Neuronal stem cell (in vitro differentiated cells): ENCODE data around the gene LSAMP.

Experiments used
- DNase-seq: peaks from one replicate; pipeline ENCODE4 v3.0.0-alpha.2; 2013; ENCODE audit warnings: low spot score
- H2AFZ ChIP-seq: one replicate; pipeline ENCODE4 v1.6.1; 2013; ENCODE audit warnings: mild to moderate bottlenecking, low read length, inconsistent platforms
- H2AK5ac ChIP-seq: 2 replicates; pipeline ENCODE4 v1.6.1; 2013; ENCODE audit warnings: low read depth, mild to moderate bottlenecking, inconsistent platforms, low read length, moderate library complexity, mixed read lengths
- H2BK120ac ChIP-seq: 2 replicates; pipeline ENCODE4 v1.6.1; 2013; ENCODE audit warnings: low read depth, mild to moderate bottlenecking, inconsistent platforms, low read length, moderate library complexity, mixed read lengths
- H2BK12ac ChIP-seq: one replicate; pipeline ENCODE4 v1.6.1; 2013; ENCODE audit warnings: low read length, inconsistent platforms
- H2BK15ac ChIP-seq: 2 replicates; pipeline ENCODE4 v1.6.1; 2013; ENCODE audit warnings: mild to moderate bottlenecking, low read length, inconsistent platforms, mixed read lengths
- H2BK5ac ChIP-seq: one replicate; pipeline ENCODE4 v1.6.1; 2013; ENCODE audit warnings: inconsistent platforms, mild to moderate bottlenecking, low read length, moderate library complexity
- H3K14ac ChIP-seq: one replicate; pipeline ENCODE4 v1.6.1; 2013; ENCODE audit warnings: low read length, inconsistent platforms
- H3K18ac ChIP-seq: 2 replicates; pipeline ENCODE4 v1.6.1; 2013; ENCODE audit warnings: low read length, inconsistent platforms
- H3K23ac ChIP-seq: 2 replicates; pipeline ENCODE4 v1.6.1; 2013; ENCODE audit warnings: low read depth, mild to moderate bottlenecking, mixed read lengths, low read length, inconsistent platforms; ENCODE audit not compliant: poor library complexity
- H3K27ac ChIP-seq: replicated peaks from 3 replicates; pipeline ENCODE4 v1.5.1; 2013; ENCODE audit warnings: low read length, inconsistent platforms
- H3K27me3 ChIP-seq, 3 experiments: 2 replicates each; pipeline ENCODE4 v1.6.1; 2013; ENCODE audit warnings: low read length in 3 of 3, mild to moderate bottlenecking in 2 of 3, inconsistent platforms in 1 of 3, low read depth in 1 of 3, mixed read lengths in 1 of 3, moderate library complexity in 1 of 3; ENCODE audit not compliant: control insufficient read depth in 3 of 3, insufficient read depth in 3 of 3
- H3K36me3 ChIP-seq, 2 donors: replicated peaks in 1 of 2; 2 replicates each; pipeline ENCODE4 v1.6.1; 2013; ENCODE audit warnings: low read length in 2 of 2; ENCODE audit not compliant: control insufficient read depth in 2 of 2, insufficient read depth in 2 of 2
- H3K4ac ChIP-seq: 2 replicates; pipeline ENCODE4 v1.6.1; 2013; ENCODE audit warnings: inconsistent platforms, mild to moderate bottlenecking, low read length, moderate library complexity
- H3K4me1 ChIP-seq, 2 donors: 1 replicate in 1 of 2; 2 replicates in 1 of 2; pipeline ENCODE4 v1.6.1; 2013; ENCODE audit warnings: low read length in 2 of 2, low read depth in 1 of 2; ENCODE audit not compliant: control insufficient read depth in 2 of 2, insufficient read depth in 1 of 2
- H3K4me2 ChIP-seq: one replicate; pipeline ENCODE4 v1.6.1; 2013; ENCODE audit warnings: mild to moderate bottlenecking, low read length, inconsistent platforms; ENCODE audit not compliant: insufficient read depth, poor library complexity, severe bottlenecking
- H3K4me3 ChIP-seq, 2 donors: 2 replicates each; pipeline ENCODE4 v1.5.1; 2013; ENCODE audit warnings: low read length in 2 of 2, mild to moderate bottlenecking in 2 of 2, inconsistent platforms in 1 of 2, moderate library complexity in 1 of 2
- H3K79me1 ChIP-seq: one replicate; pipeline ENCODE4 v1.6.1; 2013; ENCODE audit warnings: low read depth, mild to moderate bottlenecking, inconsistent platforms, low read length, moderate library complexity
- H3K9ac ChIP-seq: one replicate; pipeline ENCODE4 v1.6.1; 2013; ENCODE audit warnings: mild to moderate bottlenecking, low read depth, low read length, inconsistent platforms; ENCODE audit not compliant: poor library complexity
- H3K9me3 ChIP-seq, 2 donors: replicated peaks in 1 of 2; 2 replicates each; pipeline versions ENCODE3 to v1.6.1; 2013; ENCODE audit warnings: low read length in 2 of 2, mild to moderate bottlenecking in 2 of 2, inconsistent platforms in 1 of 2, low read depth in 1 of 2, mixed read lengths in 1 of 2, moderate library complexity in 1 of 2; ENCODE audit not compliant: control insufficient read depth in 2 of 2, insufficient read depth in 1 of 2
- H4K8ac ChIP-seq: one replicate; pipeline ENCODE4 v1.6.1; 2013; ENCODE audit warnings: low read depth, mild to moderate bottlenecking, inconsistent platforms, low read length, moderate library complexity
- H4K91ac ChIP-seq: one replicate; pipeline ENCODE4 v1.6.1; 2013; ENCODE audit warnings: low read length, low read depth, mild to moderate bottlenecking, inconsistent platforms; ENCODE audit not compliant: poor library complexity
- WGBS, 2 donors: extraction: QIAGEN DNeasy Blood & Tissue Kit; methylation state at CpG; one replicate each; pipeline ENCODE4 v1.1.7; 2013; ENCODE audit warnings: missing lambda C conversion rate in 2 of 2, mixed read lengths in 1 of 2; ENCODE audit not compliant: insufficient read length in 2 of 2, insufficient replicate concordance in 1 of 2; ENCODE audit errors: extremely low coverage in 2 of 2; 5-methylcytosine and 5-hydroxymethylcytosine counted together

LSAMP gene

DNA sequence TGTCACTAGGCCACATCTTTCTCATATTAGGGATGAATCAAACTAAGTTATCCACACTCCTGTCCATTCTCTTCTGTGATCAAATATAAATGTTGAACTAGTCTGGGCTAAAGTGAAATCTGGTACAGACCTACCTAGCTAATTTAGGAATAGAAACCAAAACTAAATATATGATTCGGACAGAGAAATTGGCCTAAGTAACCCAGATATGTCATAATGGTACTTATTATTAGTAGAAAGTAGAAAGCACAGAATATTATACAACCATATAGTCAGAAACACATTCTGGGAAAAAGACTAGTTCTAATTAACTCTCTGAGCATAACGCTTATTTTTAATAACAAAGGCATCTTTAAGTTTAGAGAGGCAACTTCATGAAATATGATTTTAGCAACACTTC, 389.0 kb downstream of the LSAMP start:
- no CpG with 5 or more reads among the region's 2 CpGs for WGBS, 2 donors
- Histone ChIP-seq H2AFZ (no peak overlapping the region), H3K23ac (no peak overlapping the region), H3K4me3 (no peak overlapping the region), H3K9ac (no peak overlapping the region), H3K4ac (no peak overlapping the region), H3K27ac (no peak overlapping the region), H3K79me1 (no peaks in the 10 kb centered on the region), H3K4me2 (no peak overlapping the region), H3K4me1 (peaks cover 2 to 5% of the 10 kb centered on the region in 2 donors), H3K27me3 (no peaks in the 10 kb centered on the region), H2BK120ac (no peak overlapping the region), H2BK15ac (no peak overlapping the region), H2BK12ac (no peak overlapping the region), H4K8ac (no peak overlapping the region), H2AK5ac (no peak overlapping the region), H4K91ac (no peak overlapping the region), H3K14ac (no peak overlapping the region), H3K36me3 (no peaks in the 10 kb centered on the region), H3K9me3 (no peaks in the 10 kb centered on the region), H3K18ac (no peak overlapping the region), H2BK5ac (no peak overlapping the region)
- no peak for DNase-seq

DNA sequence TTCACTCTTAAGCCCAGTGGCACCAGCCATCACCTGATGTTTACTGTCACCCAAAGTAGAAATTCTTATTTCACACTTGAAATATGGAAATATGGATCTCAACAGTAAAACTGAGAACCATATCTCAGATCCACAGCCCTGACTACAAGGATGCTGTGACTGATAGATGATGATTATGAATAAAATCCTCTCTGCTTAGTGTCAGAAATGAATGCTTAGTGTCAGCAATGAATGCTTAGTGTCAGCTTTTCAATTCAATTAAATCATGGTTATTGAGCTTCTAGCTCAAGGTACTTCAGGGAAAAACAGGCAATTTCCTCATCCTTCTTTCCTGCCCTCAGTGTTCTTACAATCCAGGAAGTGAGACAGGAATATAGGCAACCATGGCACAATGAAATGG, 392.3 kb downstream of the LSAMP start:
- H2BK15ac ChIP-seq = no peak overlapping the region
- H2BK12ac ChIP-seq = no peak overlapping the region
- no peak overlapping the region for H3K4me3 ChIP-seq
- H2BK120ac ChIP-seq = no peak overlapping the region
- H4K91ac ChIP-seq = no peak overlapping the region
- H2AFZ ChIP-seq = no peak overlapping the region
- no peaks in the 10 kb centered on the region for H3K36me3 ChIP-seq
- H3K4me2 ChIP-seq = no peak overlapping the region
- no peaks in the 10 kb centered on the region for H3K27me3 ChIP-seq
- no peak overlapping the region for H4K8ac ChIP-seq
- H3K14ac ChIP-seq = no peak overlapping the region
- no peak overlapping the region for H3K4ac ChIP-seq
- H3K23ac ChIP-seq = no peak overlapping the region
- no peaks in the 10 kb centered on the region for H3K79me1 ChIP-seq
- no peak overlapping the region for H2AK5ac ChIP-seq
- H3K4me1 ChIP-seq = peaks cover 2% of the 10 kb centered on the region in 2 donors
- no peak for DNase-seq
- no peak overlapping the region for H3K18ac ChIP-seq
- H3K9me3 ChIP-seq = no peaks in the 10 kb centered on the region
- no peak overlapping the region for H3K9ac ChIP-seq
- no peak overlapping the region for H2BK5ac ChIP-seq
- H3K27ac ChIP-seq = no peak overlapping the region

- no peak overlapping the region for H2BK15ac ChIP-seq
- H3K4ac ChIP-seq = no peak overlapping the region
- H3K27ac ChIP-seq = no peak overlapping the region
- no peak overlapping the region for H3K4me2 ChIP-seq
- H4K91ac ChIP-seq = no peak overlapping the region
- no peaks in the 10 kb centered on the region for H3K9me3 ChIP-seq
- no peak overlapping the region for H3K23ac ChIP-seq
- no peaks in the 10 kb centered on the region for H3K36me3 ChIP-seq
- H2BK12ac ChIP-seq = no peak overlapping the region
- no peak overlapping the region for H4K8ac ChIP-seq
- no peaks in the 10 kb centered on the region for H3K79me1 ChIP-seq
- H3K18ac ChIP-seq = no peak overlapping the region
- no peak overlapping the region for H2AFZ ChIP-seq
- H2AK5ac ChIP-seq = no peak overlapping the region
- no peak for DNase-seq
- H2BK120ac ChIP-seq = no peak overlapping the region
- H3K14ac ChIP-seq = no peak overlapping the region
- H2BK5ac ChIP-seq = no peak overlapping the region
- H3K27me3 ChIP-seq = no peaks in the 10 kb centered on the region
- peaks cover 2% of the 10 kb centered on the region in 2 donors for H3K4me1 ChIP-seq
- H3K4me3 ChIP-seq = no peak overlapping the region
- no CpG with 5 or more reads among the region's 3 CpGs for WGBS, 2 donors
- H3K9ac ChIP-seq = no peak overlapping the region
Measured at GRCh38 chr3:116052602-116053001, 392.7 kb downstream of the LSAMP start.

DNA sequence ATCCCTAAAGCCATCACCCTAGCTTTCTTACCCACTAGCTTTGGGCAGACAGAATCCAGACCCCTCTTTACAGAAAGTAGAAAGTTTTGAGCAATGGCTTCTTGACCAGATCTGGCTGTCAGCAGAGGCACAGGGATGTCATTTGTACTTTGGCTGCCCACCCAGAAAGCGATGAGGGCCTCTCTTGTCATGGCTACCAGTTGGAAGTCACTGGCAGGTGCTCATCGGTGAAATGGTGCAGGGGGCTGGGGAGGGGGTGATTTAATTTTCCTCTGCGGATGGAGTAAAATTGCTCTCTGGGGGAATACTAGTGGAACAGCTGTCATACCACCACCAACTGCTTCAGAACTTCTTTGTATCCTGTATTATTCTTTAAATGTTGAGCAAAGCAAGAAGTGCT, 393.7 kb downstream of the LSAMP start:
- no peaks in the 10 kb centered on the region for H3K27me3 ChIP-seq
- H2BK15ac ChIP-seq = no peak overlapping the region
- H2BK5ac ChIP-seq = no peak overlapping the region
- H3K14ac ChIP-seq = no peak overlapping the region
- H2AFZ ChIP-seq = no peak overlapping the region
- no peak overlapping the region for H3K4me3 ChIP-seq
- no peak overlapping the region for H2BK12ac ChIP-seq
- no peak overlapping the region for H3K27ac ChIP-seq
- no peak overlapping the region for H4K8ac ChIP-seq
- peaks cover 2 to 6% of the 10 kb centered on the region in 2 donors for H3K4me1 ChIP-seq
- H3K4me2 ChIP-seq = no peak overlapping the region
- H3K9ac ChIP-seq = no peak overlapping the region
- H3K18ac ChIP-seq = no peak overlapping the region
- no peak for DNase-seq
- H2AK5ac ChIP-seq = no peak overlapping the region
- no peaks in the 10 kb centered on the region for H3K36me3 ChIP-seq
- no peak overlapping the region for H4K91ac ChIP-seq
- no peak overlapping the region for H2BK120ac ChIP-seq
- H3K79me1 ChIP-seq = no peaks in the 10 kb centered on the region
- H3K23ac ChIP-seq = no peak overlapping the region
- WGBS, 2 donors = no CpG with 5 or more reads among the region's 3 CpGs
- H3K4ac ChIP-seq = no peak overlapping the region
- no peaks in the 10 kb centered on the region for H3K9me3 ChIP-seq
